ENCODE results near the gene HIPK2.
"Not testable (repeated sequence)": the region's sequence is repeated elsewhere in the genome, so short reads cannot be mapped to it uniquely, and the experiment has no call there.

The HIPK2 gene

GRCh38 chr7:139679731-139680594 is 97.8 kb downstream of the HIPK2 start:
- Histone ChIP-seq H3K36me3 (ENCODE audit: control insufficient read depth, insufficient read depth, low read length) (no peaks in the 10 kb centered on the region), H3K27ac (ENCODE audit: insufficient read depth, low read length, poor library complexity, severe bottlenecking) (no peak overlapping the region), H3K9me3 (ENCODE audit: control insufficient read depth, low read length) (no peaks in the 10 kb centered on the region), H3K27me3 (replicated peaks; ENCODE audit: control insufficient read depth, insufficient read depth, low read length, poor library complexity, severe bottlenecking) (no peaks in the 10 kb centered on the region), H3K4me3 (ENCODE audit: insufficient read depth, low read depth, low read length, poor library complexity, severe bottlenecking) (no peak overlapping the region), H3K4me1 (ENCODE audit: control insufficient read depth, insufficient read depth, low read length, poor library complexity, severe bottlenecking) (peaks cover 12% of the 10 kb centered on the region)
- no peak for DNase-seq

- H3K36me3 ChIP-seq (ENCODE audit: control insufficient read depth, insufficient read depth, low read length) = no peaks in the 10 kb centered on the region
- DNase-seq = no peak
- H3K4me3 ChIP-seq (ENCODE audit: insufficient read depth, low read depth, low read length, poor library complexity, severe bottlenecking) = no peak overlapping the region
- no peaks in the 10 kb centered on the region for H3K4me1 ChIP-seq (ENCODE audit: control insufficient read depth, insufficient read depth, low read length, poor library complexity, severe bottlenecking)
- H3K9me3 ChIP-seq (ENCODE audit: control insufficient read depth, low read length) = no peaks in the 10 kb centered on the region
- H3K27me3 ChIP-seq (replicated peaks; ENCODE audit: control insufficient read depth, insufficient read depth, low read length, poor library complexity, severe bottlenecking) = no peaks in the 10 kb centered on the region
- no peak overlapping the region for H3K27ac ChIP-seq (ENCODE audit: insufficient read depth, low read length, poor library complexity, severe bottlenecking)
These were observed 101.4 kb downstream of the HIPK2 start for GRCh38 chr7:139676390-139676789.

GRCh38 chr7:139675127-139676125 is 102.4 kb downstream of the HIPK2 start:
- H3K9me3 ChIP-seq (ENCODE audit: control insufficient read depth, low read length) = no peaks in the 10 kb centered on the region
- DNase-seq = no peak
- H3K36me3 ChIP-seq (ENCODE audit: control insufficient read depth, insufficient read depth, low read length) = no peaks in the 10 kb centered on the region
- H3K27ac ChIP-seq (ENCODE audit: insufficient read depth, low read length, poor library complexity, severe bottlenecking) = no peak overlapping the region
- H3K4me1 ChIP-seq (ENCODE audit: control insufficient read depth, insufficient read depth, low read length, poor library complexity, severe bottlenecking) = no peaks in the 10 kb centered on the region
- H3K4me3 ChIP-seq (ENCODE audit: insufficient read depth, low read depth, low read length, poor library complexity, severe bottlenecking) = no peak overlapping the region
- no peaks in the 10 kb centered on the region for H3K27me3 ChIP-seq (replicated peaks; ENCODE audit: control insufficient read depth, insufficient read depth, low read length, poor library complexity, severe bottlenecking)

GRCh38 chr7:139674752-139675126 is 103.1 kb downstream of the HIPK2 start:
- no peaks in the 10 kb centered on the region for H3K36me3 ChIP-seq (ENCODE audit: control insufficient read depth, insufficient read depth, low read length)
- no peaks in the 10 kb centered on the region for H3K27me3 ChIP-seq (replicated peaks; ENCODE audit: control insufficient read depth, insufficient read depth, low read length, poor library complexity, severe bottlenecking)
- H3K27ac ChIP-seq (ENCODE audit: insufficient read depth, low read length, poor library complexity, severe bottlenecking) = no peak overlapping the region
- H3K4me3 ChIP-seq (ENCODE audit: insufficient read depth, low read depth, low read length, poor library complexity, severe bottlenecking) = no peak overlapping the region
- H3K4me1 ChIP-seq (ENCODE audit: control insufficient read depth, insufficient read depth, low read length, poor library complexity, severe bottlenecking) = no peaks in the 10 kb centered on the region
- H3K9me3 ChIP-seq (ENCODE audit: control insufficient read depth, low read length) = no peaks in the 10 kb centered on the region
- DNase-seq = no peak

- no peaks in the 10 kb centered on the region for H3K9me3 ChIP-seq (ENCODE audit: control insufficient read depth, low read length)
- H3K4me3 ChIP-seq (ENCODE audit: insufficient read depth, low read depth, low read length, poor library complexity, severe bottlenecking) = no peak overlapping the region
- no peaks in the 10 kb centered on the region for H3K36me3 ChIP-seq (ENCODE audit: control insufficient read depth, insufficient read depth, low read length)
- DNase-seq = no peak
- no peak overlapping the region for H3K27ac ChIP-seq (ENCODE audit: insufficient read depth, low read length, poor library complexity, severe bottlenecking)
- H3K27me3 ChIP-seq (replicated peaks; ENCODE audit: control insufficient read depth, insufficient read depth, low read length, poor library complexity, severe bottlenecking) = no peaks in the 10 kb centered on the region
- H3K4me1 ChIP-seq (ENCODE audit: control insufficient read depth, insufficient read depth, low read length, poor library complexity, severe bottlenecking) = no peaks in the 10 kb centered on the region
These were observed 103.5 kb downstream of the HIPK2 start for GRCh38 chr7:139674341-139674740.

GRCh38 chr7:139673762-139674161 is 104.0 kb downstream of the HIPK2 start:
- H3K36me3 ChIP-seq (ENCODE audit: control insufficient read depth, insufficient read depth, low read length) = no peaks in the 10 kb centered on the region
- no peak overlapping the region for H3K4me3 ChIP-seq (ENCODE audit: insufficient read depth, low read depth, low read length, poor library complexity, severe bottlenecking)
- H3K27ac ChIP-seq (ENCODE audit: insufficient read depth, low read length, poor library complexity, severe bottlenecking) = no peak overlapping the region
- no peaks in the 10 kb centered on the region for H3K4me1 ChIP-seq (ENCODE audit: control insufficient read depth, insufficient read depth, low read length, poor library complexity, severe bottlenecking)
- no peaks in the 10 kb centered on the region for H3K9me3 ChIP-seq (ENCODE audit: control insufficient read depth, low read length)
- H3K27me3 ChIP-seq (replicated peaks; ENCODE audit: control insufficient read depth, insufficient read depth, low read length, poor library complexity, severe bottlenecking) = no peaks in the 10 kb centered on the region
- no peak for DNase-seq

- no peak overlapping the region for H3K4me3 ChIP-seq (ENCODE audit: insufficient read depth, low read depth, low read length, poor library complexity, severe bottlenecking)
- DNase-seq = no peak
- no peaks in the 10 kb centered on the region for H3K27me3 ChIP-seq (replicated peaks; ENCODE audit: control insufficient read depth, insufficient read depth, low read length, poor library complexity, severe bottlenecking)
- no peaks in the 10 kb centered on the region for H3K36me3 ChIP-seq (ENCODE audit: control insufficient read depth, insufficient read depth, low read length)
- no peak overlapping the region for H3K27ac ChIP-seq (ENCODE audit: insufficient read depth, low read length, poor library complexity, severe bottlenecking)
- no peaks in the 10 kb centered on the region for H3K9me3 ChIP-seq (ENCODE audit: control insufficient read depth, low read length)
- no peaks in the 10 kb centered on the region for H3K4me1 ChIP-seq (ENCODE audit: control insufficient read depth, insufficient read depth, low read length, poor library complexity, severe bottlenecking)
These were observed 104.6 kb downstream of the HIPK2 start for GRCh38 chr7:139673230-139673629.

- Histone ChIP-seq H3K27me3 (replicated peaks; ENCODE audit: control insufficient read depth, insufficient read depth, low read length, poor library complexity, severe bottlenecking) (no peaks in the 10 kb centered on the region), H3K9me3 (ENCODE audit: control insufficient read depth, low read length) (no peaks in the 10 kb centered on the region), H3K4me1 (ENCODE audit: control insufficient read depth, insufficient read depth, low read length, poor library complexity, severe bottlenecking) (no peaks in the 10 kb centered on the region), H3K27ac (ENCODE audit: insufficient read depth, low read length, poor library complexity, severe bottlenecking) (no peak overlapping the region), H3K36me3 (ENCODE audit: control insufficient read depth, insufficient read depth, low read length) (no peaks in the 10 kb centered on the region), H3K4me3 (ENCODE audit: insufficient read depth, low read depth, low read length, poor library complexity, severe bottlenecking) (no peak overlapping the region)
- no peak for DNase-seq
These were observed 105.8 kb downstream of the HIPK2 start for GRCh38 chr7:139671967-139672366.

- H3K36me3 ChIP-seq (ENCODE audit: control insufficient read depth, insufficient read depth, low read length); H3K4me1 ChIP-seq (ENCODE audit: control insufficient read depth, insufficient read depth, low read length, poor library complexity, severe bottlenecking); H3K4me3 ChIP-seq (ENCODE audit: insufficient read depth, low read depth, low read length, poor library complexity, severe bottlenecking); H3K9me3 ChIP-seq (ENCODE audit: control insufficient read depth, low read length); DNase-seq; H3K27ac ChIP-seq (ENCODE audit: insufficient read depth, low read length, poor library complexity, severe bottlenecking); H3K27me3 ChIP-seq (replicated peaks; ENCODE audit: control insufficient read depth, insufficient read depth, low read length, poor library complexity, severe bottlenecking): not testable (repeated sequence)
These were observed 107.1 kb downstream of the HIPK2 start for GRCh38 chr7:139670662-139671061.
